Trophoblast cell (in vitro differentiated cells and primary cell): ENCODE results near the gene IFNL2.

ENCODE experiments used
- DNase-seq, 2 donors: peaks; one replicate each; pipeline ENCODE4 v3.0.0-alpha.2; 2016
- H2AFZ ChIP-seq: 2 replicates; pipeline ENCODE4 v1.6.1; 2013; ENCODE audit warnings: low read length, moderate library complexity, mild to moderate bottlenecking; ENCODE audit not compliant: insufficient read depth, poor library complexity
- H2AK5ac ChIP-seq: 2 replicates; pipeline ENCODE4 v1.6.1; 2013; ENCODE audit warnings: mild to moderate bottlenecking, low read length
- H2BK120ac ChIP-seq: 2 replicates; pipeline ENCODE4 v1.6.1; 2013; ENCODE audit warnings: low read length, mild to moderate bottlenecking, moderate library complexity; ENCODE audit not compliant: insufficient read depth, poor library complexity
- H2BK12ac ChIP-seq: 2 replicates; pipeline ENCODE4 v1.6.1; 2013; ENCODE audit warnings: mild to moderate bottlenecking, low read length, moderate library complexity
- H2BK5ac ChIP-seq: 2 replicates; pipeline ENCODE4 v1.6.1; 2013; ENCODE audit warnings: low read length, low read depth, moderate library complexity, mild to moderate bottlenecking; ENCODE audit not compliant: poor library complexity
- H3K14ac ChIP-seq: 2 replicates; pipeline ENCODE4 v1.6.1; 2013; ENCODE audit warnings: mild to moderate bottlenecking, low read length
- H3K18ac ChIP-seq: 2 replicates; pipeline ENCODE4 v1.6.1; 2013; ENCODE audit warnings: mild to moderate bottlenecking, low read length
- H3K23ac ChIP-seq: 2 replicates; pipeline ENCODE4 v1.6.1; 2013; ENCODE audit warnings: low read length
- H3K27ac ChIP-seq: 2 replicates; pipeline ENCODE4 v1.5.1; 2013; ENCODE audit warnings: low read depth, mild to moderate bottlenecking, inconsistent platforms, low read length, moderate library complexity
- H3K27me3 ChIP-seq: 2 replicates; pipeline ENCODE4 v1.6.1; 2013; ENCODE audit warnings: inconsistent platforms, mild to moderate bottlenecking, low read length, moderate library complexity; ENCODE audit not compliant: insufficient read depth
- H3K36me3 ChIP-seq, 2 experiments: 1 replicate in 1 of 2; 2 replicates in 1 of 2; pipeline ENCODE4 v1.6.1; 2013; ENCODE audit warnings: low read length in 2 of 2, mild to moderate bottlenecking in 2 of 2, moderate library complexity in 1 of 2; ENCODE audit not compliant: insufficient read depth in 2 of 2, control insufficient read depth in 1 of 2
- H3K4ac ChIP-seq: 2 replicates; pipeline ENCODE4 v1.6.1; 2013; ENCODE audit warnings: low read depth, mild to moderate bottlenecking, low read length, moderate library complexity
- H3K4me1 ChIP-seq, 2 experiments: 1 replicate in 1 of 2; 2 replicates in 1 of 2; pipeline ENCODE4 v1.6.1; 2013; ENCODE audit warnings: low read length in 2 of 2, mild to moderate bottlenecking in 2 of 2, moderate library complexity in 1 of 2; ENCODE audit not compliant: insufficient read depth in 2 of 2, control insufficient read depth in 1 of 2
- H3K4me2 ChIP-seq: 2 replicates; pipeline ENCODE4 v1.6.1; 2013; ENCODE audit warnings: inconsistent platforms, mild to moderate bottlenecking, low read length, moderate library complexity
- H3K4me3 ChIP-seq: 2 replicates; pipeline ENCODE4 v1.5.1; 2013; ENCODE audit warnings: mild to moderate bottlenecking, low read depth, low read length, inconsistent platforms
- H3K79me1 ChIP-seq: one replicate; pipeline ENCODE4 v1.6.1; 2013; ENCODE audit warnings: low read length
- H3K79me2 ChIP-seq: 2 replicates; pipeline ENCODE4 v1.6.1; 2013; ENCODE audit warnings: low read length, mild to moderate bottlenecking; ENCODE audit not compliant: control insufficient read depth, insufficient read depth, poor library complexity
- H3K9ac ChIP-seq: 2 replicates; pipeline ENCODE4 v1.6.1; 2013; ENCODE audit warnings: mild to moderate bottlenecking, low read length
- H3K9me3 ChIP-seq: 2 replicates; pipeline ENCODE4 v1.6.1; 2013; ENCODE audit warnings: low read depth, mild to moderate bottlenecking, control low read depth, inconsistent platforms, low read length; ENCODE audit not compliant: insufficient read depth
- H4K12ac ChIP-seq: 2 replicates; pipeline ENCODE4 v1.6.1; 2013; ENCODE audit warnings: low read depth, mild to moderate bottlenecking, low read length, moderate library complexity
- H4K8ac ChIP-seq: 2 replicates; pipeline ENCODE4 v1.6.1; 2013; ENCODE audit warnings: low read depth, mild to moderate bottlenecking, low read length, moderate library complexity
- H4K91ac ChIP-seq: one replicate; pipeline ENCODE4 v1.6.1; 2013; ENCODE audit warnings: low read depth, mild to moderate bottlenecking, low read length, moderate library complexity
- WGBS: extraction: QIAGEN DNeasy Blood & Tissue Kit; methylation state at CpG from one replicate; pipeline ENCODE4 v1.1.7; 2013; ENCODE audit warnings: missing lambda C conversion rate; ENCODE audit not compliant: insufficient read length, insufficient coverage; ENCODE audit errors: extremely low coverage; 5-methylcytosine and 5-hydroxymethylcytosine counted together

The IFNL2 gene

DNA sequence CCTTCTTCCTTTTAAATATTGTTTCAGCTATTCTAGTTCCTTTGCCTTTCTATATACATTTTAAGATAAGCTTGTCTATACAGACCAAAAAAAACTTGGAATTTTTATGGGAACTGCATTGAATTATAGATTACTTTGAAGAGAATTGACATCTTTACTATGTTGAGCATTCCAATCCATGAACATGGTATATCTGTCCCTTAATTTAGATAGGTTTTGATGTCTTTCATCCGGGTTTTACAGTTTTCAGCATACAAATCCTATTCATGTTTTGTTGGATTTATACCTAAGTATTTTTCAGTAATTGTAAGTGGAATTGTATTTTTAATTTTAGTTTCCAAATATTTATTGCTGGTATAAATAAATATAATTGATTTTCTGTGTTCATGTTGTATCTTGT lies 15.8 kb downstream of the IFNL2 start:
- no peaks in the 10 kb centered on the region for H3K36me3 ChIP-seq
- H2BK5ac ChIP-seq: no peak overlapping the region
- H3K27me3 ChIP-seq: no peaks in the 10 kb centered on the region
- no peaks in the 10 kb centered on the region for H3K79me1 ChIP-seq
- no peak overlapping the region for H3K4me3 ChIP-seq
- no peak overlapping the region for H4K12ac ChIP-seq
- no peak overlapping the region for H3K14ac ChIP-seq
- no peak overlapping the region for H3K4me2 ChIP-seq
- H4K8ac ChIP-seq: no peak overlapping the region
- DNase-seq: no peak
- H2BK12ac ChIP-seq: no peak overlapping the region
- H2AFZ ChIP-seq: no peak overlapping the region
- no peak overlapping the region for H4K91ac ChIP-seq
- no peaks in the 10 kb centered on the region for H3K79me2 ChIP-seq
- H2AK5ac ChIP-seq: no peak overlapping the region
- no CpG with 5 or more reads among the region's 1 CpG for WGBS
- no peaks in the 10 kb centered on the region for H3K9me3 ChIP-seq
- no peak overlapping the region for H3K9ac ChIP-seq
- H3K4ac ChIP-seq: no peak overlapping the region
- no peak overlapping the region for H3K23ac ChIP-seq
- no peak overlapping the region for H3K18ac ChIP-seq
- no peaks in the 10 kb centered on the region for H3K4me1 ChIP-seq
- H2BK120ac ChIP-seq: no peak overlapping the region
- H3K27ac ChIP-seq: no peak overlapping the region

DNA sequence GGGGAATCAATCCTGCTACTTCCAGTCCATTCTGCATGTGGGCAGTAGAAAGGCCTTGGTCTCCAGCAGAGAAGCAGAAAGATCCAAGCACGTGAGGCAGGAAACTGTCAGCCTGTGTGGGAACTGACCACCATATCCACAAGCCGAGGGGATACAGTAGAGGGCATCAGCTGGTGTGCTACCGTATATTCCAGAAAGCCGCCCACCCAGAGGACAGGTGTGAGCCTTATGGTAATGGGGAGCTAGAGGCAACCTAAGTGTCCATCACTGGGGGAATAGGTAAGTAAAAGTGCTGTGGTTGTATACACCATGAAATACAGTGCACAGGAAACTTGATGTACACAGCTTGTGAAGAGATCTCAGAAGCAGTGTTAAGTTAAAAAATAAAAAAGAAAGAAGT lies 25.2 kb downstream of the IFNL2 start:
- H3K23ac ChIP-seq: no peak overlapping the region

DNA sequence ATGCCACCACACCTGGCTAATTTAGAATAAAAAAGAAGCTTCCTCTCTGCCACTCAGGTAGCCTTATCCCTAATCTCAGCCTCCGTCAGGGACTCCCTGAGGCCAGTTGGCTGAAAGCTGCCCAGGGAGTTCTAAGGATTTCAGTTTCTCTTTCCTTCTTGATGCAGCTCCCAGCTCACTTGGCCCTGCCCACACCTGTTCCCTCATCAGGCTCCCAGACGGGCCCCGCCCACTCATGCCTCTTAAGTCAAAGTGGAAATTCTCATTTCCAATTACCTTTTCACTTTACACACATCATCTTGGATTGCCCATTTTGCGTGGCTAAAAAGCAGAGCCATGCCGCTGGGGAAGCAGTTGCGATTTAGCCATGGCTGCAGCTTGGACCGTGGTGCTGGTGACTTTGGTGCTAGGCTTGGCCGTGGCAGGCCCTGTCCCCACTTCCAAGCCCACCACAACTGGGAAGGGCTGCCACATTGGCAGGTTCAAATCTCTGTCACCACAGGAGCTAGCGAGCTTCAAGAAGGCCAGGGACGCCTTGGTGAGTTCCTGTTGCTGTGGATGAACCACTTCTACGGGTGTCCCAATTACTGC lies 28.0 kb downstream of the IFNL2 start, which contains the start of gene IFNL1:
Gene IFNL1, plus strand, starts transcription at position 353 of the 591 bp plus-strand sequence. Its CDS starts 15 bp downstream, at position 368.
- Histone ChIP-seq H2BK12ac (no peak within 1 kb of the TSS), H2AFZ (no peak within 1 kb of the TSS), H3K4me3 (peak within 1 kb of the TSS; percentile 52), H3K23ac (no peak within 1 kb of the TSS), H3K9ac (no peak within 1 kb of the TSS), H3K4ac (no peak within 1 kb of the TSS), H3K4me1 (peaks cover 2 to 4% of the 10 kb centered on the region in 2 experiments), H4K12ac (no peak within 1 kb of the TSS), H2AK5ac (no peak within 1 kb of the TSS), H3K27ac (no peak within 1 kb of the TSS), H3K27me3 (no peaks in the 10 kb centered on the region), H3K79me1 (no peaks in the 10 kb centered on the region), H3K14ac (no peak within 1 kb of the TSS), H4K8ac (no peak within 1 kb of the TSS), H4K91ac (no peak within 1 kb of the TSS), H3K4me2 (no peak within 1 kb of the TSS), H2BK120ac (no peak within 1 kb of the TSS), H3K9me3 (no peaks in the 10 kb centered on the region), H2BK5ac (no peak within 1 kb of the TSS), H3K18ac (no peak within 1 kb of the TSS), H3K79me2 (no peaks in the 10 kb centered on the region), H3K36me3 (no peaks in the 10 kb centered on the region)
- no CpG with 5 or more reads among the region's 11 CpGs for WGBS
- DNase-seq: peak in 1 of 2 donors; percentile 42

More for the DNA sequence above, 25.2 kb downstream of the IFNL2 start:
- H2AFZ ChIP-seq: no peak overlapping the region
- H3K27ac ChIP-seq: no peak overlapping the region
- peaks cover 2 to 4% of the 10 kb centered on the region in 2 experiments for H3K4me1 ChIP-seq
- H2BK120ac ChIP-seq: no peak overlapping the region
- H2BK12ac ChIP-seq: no peak overlapping the region
- no peak overlapping the region for H4K91ac ChIP-seq
- no CpG with 5 or more reads among the region's 4 CpGs for WGBS
- H3K27me3 ChIP-seq: no peaks in the 10 kb centered on the region
- no peaks in the 10 kb centered on the region for H3K79me1 ChIP-seq
- H2AK5ac ChIP-seq: no peak overlapping the region
- H4K12ac ChIP-seq: no peak overlapping the region
- no peaks in the 10 kb centered on the region for H3K9me3 ChIP-seq
- no peak overlapping the region for H3K4me2 ChIP-seq
- H3K36me3 ChIP-seq: no peaks in the 10 kb centered on the region
- H3K14ac ChIP-seq: no peak overlapping the region
- no peak overlapping the region for H2BK5ac ChIP-seq
- H3K9ac ChIP-seq: no peak overlapping the region
- no peak overlapping the region for H3K18ac ChIP-seq
- DNase-seq: no peak
- H3K4ac ChIP-seq: no peak overlapping the region
- H3K4me3 ChIP-seq: no peak overlapping the region
- no peaks in the 10 kb centered on the region for H3K79me2 ChIP-seq
- H4K8ac ChIP-seq: no peak overlapping the region

DNA sequence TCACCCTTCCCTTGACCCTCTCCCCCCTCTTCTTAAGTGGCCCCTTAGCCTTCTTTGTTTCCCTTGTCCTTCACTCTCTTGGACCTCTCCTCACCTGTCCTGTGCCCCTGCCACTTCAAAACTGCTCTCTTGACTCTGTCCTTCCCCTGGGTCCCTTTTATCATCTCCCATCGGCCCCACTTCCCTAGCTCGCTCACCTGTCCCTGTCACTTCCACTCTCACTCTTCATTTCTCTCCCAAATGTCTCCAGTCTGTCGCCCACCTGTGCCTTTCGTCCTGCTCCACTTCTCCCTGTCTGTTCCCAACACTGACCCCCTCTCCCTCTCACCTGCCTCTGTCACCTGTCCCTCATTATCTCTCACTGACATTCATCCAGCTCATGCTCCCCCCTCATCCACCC lies 28.7 kb downstream of the IFNL2 start:
- H3K79me1 ChIP-seq: no peaks in the 10 kb centered on the region
- no peak overlapping the region for H2BK12ac ChIP-seq
- H3K4me1 ChIP-seq: peaks cover 2 to 4% of the 10 kb centered on the region in 2 experiments
- H4K12ac ChIP-seq: no peak overlapping the region
- no peak overlapping the region for H3K27ac ChIP-seq
- H3K9ac ChIP-seq: no peak overlapping the region
- no peak overlapping the region for H2BK120ac ChIP-seq
- no peak overlapping the region for H3K4me3 ChIP-seq
- no peaks in the 10 kb centered on the region for H3K9me3 ChIP-seq
- DNase-seq: no peak
- H4K91ac ChIP-seq: no peak overlapping the region
- H3K36me3 ChIP-seq: no peaks in the 10 kb centered on the region
- H3K14ac ChIP-seq: no peak overlapping the region
- no peak overlapping the region for H2AFZ ChIP-seq
- H3K4me2 ChIP-seq: no peak overlapping the region
- H3K27me3 ChIP-seq: no peaks in the 10 kb centered on the region
- H2AK5ac ChIP-seq: no peak overlapping the region
- H3K18ac ChIP-seq: no peak overlapping the region
- no peak overlapping the region for H4K8ac ChIP-seq
- WGBS: no CpG with 5 or more reads among the region's 4 CpGs
- no peaks in the 10 kb centered on the region for H3K79me2 ChIP-seq
- H3K4ac ChIP-seq: no peak overlapping the region
- H3K23ac ChIP-seq: no peak overlapping the region
- no peak overlapping the region for H2BK5ac ChIP-seq
